Ovary (tissue), 9 donors: ENCODE measurements around the gene CDH22. TPM values are rescaled to one million over a fixed set of nuclear protein-coding genes. Genes with fewer than 3 reads are reported as not detected.

ENCODE experiments used
- DNase-seq, 5 donors: peaks; one replicate each; pipeline ENCODE4 v3.0.0-alpha.2; 2019 to 2020
- H3K27ac ChIP-seq, 2 donors: fragments of 200-600 bp; one replicate each; pipeline versions ENCODE4 v1.5.1 to v1.8.0; 2019 to 2022
- H3K27me3 ChIP-seq: fragments of 200-600 bp; one replicate; pipeline ENCODE4 v1.8.0; 2022
- H3K36me3 ChIP-seq: fragments of 200-600 bp; sonication (generic); one replicate; pipeline ENCODE4 v1.5.1; 2019
- H3K4me1 ChIP-seq: one replicate; pipeline ENCODE4 v1.8.1; 2013; ENCODE audit warnings: mild to moderate bottlenecking, moderate library complexity; ENCODE audit not compliant: insufficient read depth
- H3K4me3 ChIP-seq: fragments of 200-600 bp; sonication (generic); one replicate; pipeline ENCODE4 v1.5.1; 2017
- H3K9me3 ChIP-seq, 2 donors: fragments of 200-600 bp in 1 of 2; sonication (generic) in 1 of 2; one replicate each; pipeline versions ENCODE4 v1.5.1 to v1.8.1; 2013 to 2019; ENCODE audit warnings: mild to moderate bottlenecking in 1 of 2, moderate library complexity in 1 of 2
- EP300 ChIP-seq: sonication (generic); formaldehyde crosslinking; IDR thresholded peaks from one replicate; pipeline ENCODE4 v1.6.1; 2017; ENCODE audit warnings: antibody characterized with exemption
- POLR2A ChIP-seq: fragments of 450-650 bp; IDR thresholded peaks from one replicate; pipeline ENCODE4 v1.6.1; 2017; ENCODE audit warnings: antibody characterized with exemption, mild to moderate bottlenecking, moderate library complexity
- WGBS, 3 donors: extraction: QIAGEN DNeasy Blood & Tissue Kit in 1 of 3; methylation state at CpG; one replicate each; pipeline versions ENCODE4 v1.1.5 to v1.1.7; 2013 to 2017; 5-methylcytosine and 5-hydroxymethylcytosine counted together
- intact Hi-C, 4 donors: fragments of 100-400 bp; cut with DNase I; formaldehyde crosslinking; loops; one replicate each; pipeline versions ENCODE4 v1.11.0 to v1.15.1; 2022 to 2023
- polyA plus RNA-seq, 2 donors: library from polyadenylated mRNA; stranded (reverse); fragments of 200-250 nt in 1 of 2; fragments of 350-450 nt in 1 of 2; fragmentation: Illumina TruSeq in 1 of 2; extraction: RNeasy Lipid Tissue Mini Kit (QIAGEN cat#74804) in 1 of 2; gene quantifications; one replicate each; pipeline ENCODE4 v1.2.3, GENCODE V29; 2013 to 2014
- total RNA-seq, 7 donors: library from RNA; depleted of rRNA in 2 of 7; stranded (reverse); fragments of >200 nt in 2 of 7; fragmentation: NEBNext Ultra II Directional in 3 of 7; extraction: Animal tissue kit (Norgen Biotek cat#: 25700) in 3 of 7; gene quantifications; one replicate each; pipeline versions ENCODE4 v1.1.0 to v1.2.4, GENCODE V29; 2016 to 2023
- TF ChIP-seq, protein P1 (sequence below), 3 donors: fragments of 450-650 bp in 2 of 3; fragments of 200-600 bp in 1 of 3; IDR thresholded peaks; one replicate each; pipeline versions ENCODE4 v1.5.1 to v1.8.0; 2016 to 2022; ENCODE audit warnings: antibody characterized with exemption in 3 of 3, mild to moderate bottlenecking in 1 of 3
- donor health status: DM: no; HTN: no; CAD: no; lungs with moderate emphysema.
- donor health status: DM: no; HTN: no; CAD: no.
- donor health status: Bipolar disorder and iron deficiency.
- donor health status: DM: yes; HTN: yes; CAD: no.
- donor health status: DM: no; HTN: no; CAD: no.
- donor health status: DM: yes; HTN: yes; CAD: no.

Gene CDH22
- total and polyA plus RNA-seq, 9 donors = 0.10 to 1.5 (median 0.36) TPM

DNA sequence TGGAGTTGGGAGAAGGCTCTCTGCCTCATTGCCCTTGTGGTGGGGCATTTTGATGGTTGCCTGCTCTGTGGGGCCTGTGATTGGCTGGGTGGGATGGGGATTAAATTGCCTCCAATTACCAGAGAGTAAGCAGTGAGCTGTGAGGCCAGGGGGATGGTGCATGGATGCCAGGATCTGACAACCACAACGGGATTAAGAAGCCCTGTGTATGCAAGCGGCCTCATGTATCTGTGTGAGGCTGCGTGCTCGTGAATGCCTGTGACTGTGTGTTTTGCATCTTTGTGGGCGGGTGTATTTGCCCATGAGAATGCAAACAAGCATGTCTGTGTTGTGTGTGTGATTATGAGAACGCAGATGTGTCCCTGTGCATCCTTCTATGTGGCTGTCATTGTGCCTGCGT, 144.0 kb downstream of the CDH22 start:
- TF ChIP-seq EP300 = no peak
- Histone ChIP-seq H3K4me1 (no peaks in the 10 kb centered on the region), H3K4me3 (no peak overlapping the region), H3K27me3 (no peaks in the 10 kb centered on the region), H3K36me3 (no peaks in the 10 kb centered on the region), H3K9me3 (no peaks in the 10 kb centered on the region), H3K27ac (no peak overlapping the region)
- intact Hi-C loops = no loop called here
- no peak for DNase-seq
- WGBS, 3 donors = 52 to 68% (median 56%) methylated on average over 7 of the region's 7 CpGs

DNA sequence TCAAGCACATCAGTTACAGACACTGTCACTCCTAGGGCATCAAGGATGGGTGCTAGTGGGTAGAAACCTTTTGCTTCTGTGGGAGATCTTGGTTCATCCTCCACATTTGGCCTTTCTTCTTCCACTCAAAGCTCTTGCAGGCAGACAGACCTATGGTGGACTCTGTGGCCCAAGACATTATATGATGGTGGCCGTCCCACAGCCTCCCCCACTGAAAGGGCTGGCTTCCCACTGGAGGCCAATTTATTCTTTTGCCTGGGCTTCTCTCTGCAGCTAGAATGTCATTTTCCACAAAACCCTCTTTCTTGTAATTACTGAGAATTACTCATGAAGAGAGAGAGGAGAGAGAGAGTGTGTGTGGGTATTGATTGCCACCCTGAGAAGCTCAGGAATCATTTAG, 146.4 kb downstream of the CDH22 start:
- no peak for DNase-seq
- no peak for TF ChIP-seq POLR2A
- TF ChIP-seq EP300 = no peak
- TF ChIP-seq, protein P1, sequence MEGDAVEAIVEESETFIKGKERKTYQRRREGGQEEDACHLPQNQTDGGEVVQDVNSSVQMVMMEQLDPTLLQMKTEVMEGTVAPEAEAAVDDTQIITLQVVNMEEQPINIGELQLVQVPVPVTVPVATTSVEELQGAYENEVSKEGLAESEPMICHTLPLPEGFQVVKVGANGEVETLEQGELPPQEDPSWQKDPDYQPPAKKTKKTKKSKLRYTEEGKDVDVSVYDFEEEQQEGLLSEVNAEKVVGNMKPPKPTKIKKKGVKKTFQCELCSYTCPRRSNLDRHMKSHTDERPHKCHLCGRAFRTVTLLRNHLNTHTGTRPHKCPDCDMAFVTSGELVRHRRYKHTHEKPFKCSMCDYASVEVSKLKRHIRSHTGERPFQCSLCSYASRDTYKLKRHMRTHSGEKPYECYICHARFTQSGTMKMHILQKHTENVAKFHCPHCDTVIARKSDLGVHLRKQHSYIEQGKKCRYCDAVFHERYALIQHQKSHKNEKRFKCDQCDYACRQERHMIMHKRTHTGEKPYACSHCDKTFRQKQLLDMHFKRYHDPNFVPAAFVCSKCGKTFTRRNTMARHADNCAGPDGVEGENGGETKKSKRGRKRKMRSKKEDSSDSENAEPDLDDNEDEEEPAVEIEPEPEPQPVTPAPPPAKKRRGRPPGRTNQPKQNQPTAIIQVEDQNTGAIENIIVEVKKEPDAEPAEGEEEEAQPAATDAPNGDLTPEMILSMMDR (IDR thresholded peaks at IDR 0.05) = no peak
- H3K27ac ChIP-seq = no peak overlapping the region
- no peaks in the 10 kb centered on the region for H3K36me3 ChIP-seq
- H3K27me3 ChIP-seq = no peaks in the 10 kb centered on the region
- no peaks in the 10 kb centered on the region for H3K4me1 ChIP-seq
- intact Hi-C loops = no loop called here
- no peaks in the 10 kb centered on the region for H3K9me3 ChIP-seq
- no peak overlapping the region for H3K4me3 ChIP-seq
- WGBS, 3 donors = 74 to 93% (median 87%) methylated on average over 1 of the region's 1 CpG

DNA sequence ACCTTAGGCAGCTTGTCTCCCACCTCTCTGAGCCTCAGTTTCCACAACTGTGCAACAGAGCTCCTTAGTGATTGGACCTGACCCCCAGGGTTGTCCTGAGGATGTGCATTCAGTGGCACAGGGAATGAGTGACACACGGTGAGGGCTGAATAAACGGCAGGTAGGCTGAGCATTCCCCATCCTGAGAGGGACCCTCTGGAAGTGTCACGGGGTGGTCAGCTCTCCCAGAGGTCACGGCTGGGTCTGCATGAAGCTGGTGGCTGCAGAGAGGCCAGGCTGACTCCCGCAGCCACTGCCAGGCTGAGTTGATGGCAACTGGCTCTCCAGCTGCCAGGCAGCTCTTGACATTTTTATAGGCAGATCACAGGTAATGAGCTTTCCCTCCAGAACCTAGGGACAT, 147.6 kb downstream of the CDH22 start:
- DNase-seq = no peak
- Histone ChIP-seq H3K36me3 (no peaks in the 10 kb centered on the region), H3K9me3 (no peaks in the 10 kb centered on the region), H3K27me3 (no peaks in the 10 kb centered on the region), H3K27ac (no peak overlapping the region), H3K4me3 (no peak overlapping the region), H3K4me1 (no peaks in the 10 kb centered on the region)
- 57 to 69% (median 62%) methylated on average over 5 of the region's 5 CpGs for WGBS, 3 donors
- TF ChIP-seq EP300 = no peak
- TF ChIP-seq, protein P1 (IDR thresholded peaks at IDR 0.05) = no peak
- TF ChIP-seq POLR2A = no peak
- intact Hi-C loops = no loop called here

DNA sequence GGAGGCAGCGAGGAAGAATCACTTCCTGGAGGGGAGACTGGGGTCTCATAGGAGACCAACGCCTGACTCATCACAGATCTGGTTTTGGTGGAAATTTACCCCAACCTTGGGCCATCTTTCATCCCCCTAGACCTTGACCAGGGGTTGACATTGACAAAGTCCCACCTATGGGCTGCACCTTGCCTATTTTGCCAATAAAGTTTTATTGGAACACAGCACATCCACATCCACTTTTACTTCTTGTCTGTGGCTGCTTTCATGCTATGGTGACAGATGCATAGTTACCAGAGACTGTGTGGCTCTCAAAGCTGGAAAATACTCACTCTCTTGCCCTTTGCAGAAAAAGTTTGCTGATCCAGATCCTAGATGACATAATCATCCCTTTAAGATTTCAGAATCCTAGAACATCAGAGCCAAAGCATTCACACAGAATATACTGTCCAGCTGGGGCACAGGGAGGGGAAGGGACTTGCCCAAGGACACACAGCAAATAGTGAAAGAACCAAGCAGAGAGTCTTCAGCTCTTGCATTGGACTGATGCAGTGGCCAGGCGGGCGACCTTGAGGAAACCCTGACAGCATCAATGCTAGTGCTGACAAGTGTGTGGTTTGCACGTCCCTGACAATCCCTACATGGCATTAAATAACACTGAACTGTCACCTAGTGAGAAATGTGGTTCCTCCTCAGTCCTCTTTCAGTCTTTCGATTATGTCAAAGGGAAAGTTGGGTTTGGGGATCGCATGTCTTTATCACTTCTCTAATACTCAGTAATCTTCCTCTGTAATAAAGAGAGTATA, 149.0 kb downstream of the CDH22 start:
- no peaks in the 10 kb centered on the region for H3K9me3 ChIP-seq
- intact Hi-C loops = no loop called here
- H3K27me3 ChIP-seq = no peaks in the 10 kb centered on the region
- no peak for DNase-seq
- H3K4me3 ChIP-seq = no peak overlapping the region
- H3K36me3 ChIP-seq = no peaks in the 10 kb centered on the region
- TF ChIP-seq, protein P1 (IDR thresholded peaks at IDR 0.05) = no peak
- no peak for TF ChIP-seq EP300
- TF ChIP-seq POLR2A = no peak
- WGBS, 3 donors = 59 to 72% (median 66%) methylated on average over 7 of the region's 7 CpGs
- no peak overlapping the region for H3K27ac ChIP-seq
- no peaks in the 10 kb centered on the region for H3K4me1 ChIP-seq

DNA sequence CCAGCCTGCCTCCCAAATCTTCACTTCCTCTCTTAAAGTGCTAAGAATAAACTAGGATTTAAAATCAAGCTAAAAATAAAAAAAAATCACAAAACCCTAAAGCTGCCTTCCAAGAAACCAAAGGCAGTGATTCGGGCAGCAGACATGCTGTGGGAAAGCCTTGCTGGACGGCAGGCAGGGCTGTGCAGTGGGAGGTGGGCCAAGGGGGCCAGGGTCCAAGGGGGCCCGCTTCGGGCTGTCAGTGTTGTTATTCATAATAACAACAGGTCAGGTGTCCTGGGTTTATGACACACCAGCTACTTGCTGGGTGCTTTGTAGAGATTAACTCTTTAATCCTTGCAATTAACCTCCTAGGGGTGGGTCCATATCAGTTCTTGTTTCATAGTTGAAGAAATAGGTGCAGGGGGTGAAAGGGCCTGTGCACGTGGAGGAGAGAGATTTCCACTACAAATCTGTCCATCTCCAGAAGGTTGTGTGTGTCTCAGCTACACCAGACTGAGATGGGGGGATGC, 149.8 kb downstream of the CDH22 start:
- 6 to 10% (median 8%) methylated on average over 5 of the region's 5 CpGs for WGBS, 3 donors
- no peaks in the 10 kb centered on the region for H3K27me3 ChIP-seq
- no peaks in the 10 kb centered on the region for H3K36me3 ChIP-seq
- no peak overlapping the region for H3K27ac ChIP-seq
- H3K4me3 ChIP-seq = no peak overlapping the region
- TF ChIP-seq EP300 (no peak), POLR2A (no peak)
- TF ChIP-seq, protein P1 (IDR thresholded peaks at IDR 0.05) = no peak
- no peaks in the 10 kb centered on the region for H3K9me3 ChIP-seq
- intact Hi-C loops = no loop called here
- no peak for DNase-seq
- no peaks in the 10 kb centered on the region for H3K4me1 ChIP-seq
